NOMO-1 treated with DMSO at 0.1 percent for 48 hours (cell line): ENCODE results near the gene RPL10A.
A peak's percentile ranks its signal among the peaks of the same experiment; 100 is the strongest.

Experiments
- DNase-seq: peaks from one replicate; lab custom pipeline; 2025; ENCODE audit not compliant: unreplicated experiment; lab: John Stamatoyannopoulos, UW

The RPL10A gene

DNA sequence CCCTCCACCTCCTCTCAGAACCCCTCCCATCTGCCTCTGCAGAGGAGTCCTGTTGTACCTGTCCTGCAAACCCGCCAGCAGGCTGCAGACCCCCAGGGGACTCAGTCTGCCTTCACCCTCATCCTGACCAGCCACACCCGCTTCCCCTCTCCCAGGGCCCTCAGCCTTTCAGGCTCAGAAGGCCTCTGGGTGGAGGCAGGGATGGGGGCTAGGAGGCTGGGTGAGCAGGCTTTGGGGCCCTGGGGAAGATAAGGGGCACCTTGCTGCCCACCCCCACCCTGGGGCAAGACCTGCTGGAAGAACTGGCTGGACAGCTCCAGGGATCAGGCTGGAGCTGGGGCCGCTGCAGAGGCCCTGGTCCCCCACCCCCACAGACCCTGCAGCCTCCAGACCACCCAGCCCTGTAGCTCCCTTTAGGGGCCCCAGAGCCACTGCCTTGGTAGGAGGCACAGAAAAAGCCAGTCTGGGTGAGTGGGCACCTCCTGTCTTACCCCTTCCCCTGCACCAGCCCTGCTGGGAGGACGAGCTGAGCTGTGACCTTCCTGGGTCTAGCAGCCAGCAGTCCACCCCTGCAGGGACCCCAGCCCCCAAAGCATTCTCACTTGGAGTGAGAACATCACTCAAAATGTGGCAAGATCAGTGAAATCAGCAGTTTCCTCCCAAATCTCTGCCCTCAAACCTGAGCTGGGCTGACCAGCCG is 23.5 kb downstream of the RPL10A start:
- no peak for DNase-seq

DNA sequence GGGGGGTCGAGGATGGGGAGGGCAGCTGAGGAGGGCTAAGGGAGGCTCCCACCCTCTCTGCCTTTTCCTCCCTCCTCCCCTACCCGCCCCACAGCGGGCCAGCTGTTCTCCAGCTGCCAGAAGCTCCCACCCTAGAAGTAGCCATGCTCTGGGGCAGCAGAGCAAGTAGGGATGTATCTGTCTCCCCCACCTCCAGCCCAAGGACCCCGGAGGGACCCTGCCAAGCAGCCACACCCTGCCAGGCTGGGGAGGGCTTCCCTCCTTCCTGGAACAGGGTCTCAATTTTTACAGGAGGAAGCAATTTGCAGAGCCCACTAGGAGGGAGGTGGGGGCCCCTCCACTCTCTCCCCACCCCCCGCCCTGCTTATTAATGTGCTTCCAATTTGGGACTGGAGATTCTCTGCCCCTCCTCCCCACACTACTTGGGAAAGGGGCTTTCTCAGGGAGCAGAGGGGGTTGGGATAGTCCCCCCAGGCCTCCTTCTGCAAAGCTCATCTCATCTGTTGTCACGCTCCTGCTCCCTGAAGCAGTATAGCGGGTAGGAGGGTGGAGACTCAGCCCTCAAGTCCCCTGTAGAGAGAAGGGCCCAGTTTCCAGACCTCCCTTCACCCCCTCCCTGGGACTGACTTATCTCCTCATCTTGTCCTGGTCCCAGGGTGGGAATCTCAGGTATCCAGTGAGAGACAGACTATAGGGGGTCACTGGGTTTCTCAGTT is 24.2 kb downstream of the RPL10A start:
- no peak for DNase-seq

DNA sequence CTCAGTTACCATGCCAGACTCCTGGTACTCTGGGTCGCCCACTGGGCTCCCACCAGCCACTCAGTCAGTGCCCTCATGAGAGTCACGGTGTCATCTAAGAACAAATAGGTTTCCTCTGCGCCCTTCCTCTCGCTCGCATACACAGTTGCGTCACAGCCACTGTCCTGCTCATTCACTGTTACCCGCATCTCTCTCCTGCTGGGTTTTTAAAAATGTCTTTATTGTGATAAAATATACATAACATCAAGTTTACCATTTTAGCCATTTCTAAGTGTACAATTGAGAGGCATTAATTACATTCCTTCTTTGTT is 24.7 kb downstream of the RPL10A start:
- DNase-seq: peak; percentile 57

DNA sequence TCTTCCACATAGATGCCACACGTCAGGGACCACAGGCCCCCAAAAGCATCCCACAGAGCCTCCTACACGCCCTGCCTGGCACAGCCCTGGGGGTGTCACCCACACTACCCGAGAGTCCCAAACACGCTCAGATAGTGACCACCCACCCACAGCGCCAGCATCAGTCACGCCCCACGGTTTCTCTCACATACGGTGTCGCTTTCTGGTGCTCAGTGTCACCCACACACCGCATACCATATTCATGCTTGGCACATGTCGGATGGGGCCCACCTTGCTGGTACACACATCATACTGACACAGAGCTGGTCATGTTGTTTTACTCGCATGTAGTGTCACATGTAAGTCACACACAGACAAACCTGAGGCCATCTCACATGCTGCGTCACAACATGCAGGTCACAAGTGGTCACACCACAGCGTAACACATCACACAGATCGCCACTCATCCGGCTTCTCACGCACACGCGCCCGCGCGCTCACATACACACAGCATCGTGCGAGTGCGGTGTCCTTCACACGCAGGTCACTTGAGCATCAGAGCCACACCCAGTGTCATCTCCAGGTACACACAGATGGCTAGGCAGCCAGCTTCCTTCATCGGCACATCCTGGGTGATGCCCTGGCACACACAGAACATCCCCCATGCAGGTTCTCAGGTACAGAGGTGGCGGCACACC is 25.2 kb downstream of the RPL10A start:
- DNase-seq: no peak

DNA sequence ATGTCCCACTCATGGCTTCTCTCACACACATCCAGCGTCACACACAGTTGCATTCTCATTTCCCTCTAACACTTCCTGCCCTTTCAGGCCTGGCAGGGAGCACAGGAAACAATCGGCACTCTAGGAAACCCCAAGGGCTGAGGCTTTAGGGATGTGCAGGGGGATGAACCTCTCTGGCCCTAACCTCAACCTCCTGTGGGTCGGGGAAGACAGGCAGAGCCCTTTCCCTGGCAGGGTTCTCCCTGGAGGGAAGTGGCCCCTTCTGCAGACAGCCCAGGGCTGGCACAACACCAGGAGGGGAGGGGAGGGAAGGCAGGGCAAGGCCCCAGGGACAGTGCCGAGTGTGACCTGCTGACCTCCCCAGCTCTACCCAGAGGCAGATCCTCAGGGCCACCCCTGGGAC is 26.0 kb downstream of the RPL10A start:
- DNase-seq: peak; percentile 32

DNA sequence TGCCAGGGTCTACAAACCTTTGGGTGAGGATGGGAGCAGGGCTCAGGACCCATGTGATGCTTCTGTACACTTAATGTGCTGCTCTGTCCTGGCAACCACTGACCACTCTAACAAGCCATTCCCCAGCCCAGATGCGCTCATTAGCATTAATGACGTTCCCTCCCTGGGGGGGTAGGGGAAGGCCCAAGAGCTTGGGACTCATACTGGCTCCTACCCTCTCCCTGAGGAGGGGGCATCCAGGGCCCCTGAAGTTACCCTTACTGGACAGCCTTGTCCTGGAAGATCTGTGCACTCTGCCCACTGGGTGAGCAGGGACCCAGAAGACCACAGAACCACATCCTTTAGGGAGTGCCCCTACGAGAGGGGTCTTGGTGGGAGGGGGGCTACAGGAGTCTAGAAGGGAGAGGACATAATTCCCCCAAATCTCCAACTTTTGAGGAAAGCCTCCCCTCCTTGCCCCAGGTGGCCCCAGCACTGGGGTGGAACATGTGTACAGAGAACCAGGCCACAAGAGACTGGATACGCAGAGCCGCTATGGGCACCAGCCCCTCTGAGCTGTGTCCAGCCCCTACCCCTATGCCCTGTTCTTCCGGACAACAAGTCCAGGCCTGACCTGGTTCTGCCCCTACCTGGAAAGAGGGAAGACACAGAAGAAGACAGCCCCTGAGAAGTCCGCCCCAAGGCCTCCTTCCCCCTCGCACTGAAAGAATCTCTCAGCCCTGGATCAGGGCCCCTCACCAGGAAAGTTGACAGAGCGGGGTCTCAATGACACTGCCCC is 27.2 kb downstream of the RPL10A start:
- DNase-seq: no peak

DNA sequence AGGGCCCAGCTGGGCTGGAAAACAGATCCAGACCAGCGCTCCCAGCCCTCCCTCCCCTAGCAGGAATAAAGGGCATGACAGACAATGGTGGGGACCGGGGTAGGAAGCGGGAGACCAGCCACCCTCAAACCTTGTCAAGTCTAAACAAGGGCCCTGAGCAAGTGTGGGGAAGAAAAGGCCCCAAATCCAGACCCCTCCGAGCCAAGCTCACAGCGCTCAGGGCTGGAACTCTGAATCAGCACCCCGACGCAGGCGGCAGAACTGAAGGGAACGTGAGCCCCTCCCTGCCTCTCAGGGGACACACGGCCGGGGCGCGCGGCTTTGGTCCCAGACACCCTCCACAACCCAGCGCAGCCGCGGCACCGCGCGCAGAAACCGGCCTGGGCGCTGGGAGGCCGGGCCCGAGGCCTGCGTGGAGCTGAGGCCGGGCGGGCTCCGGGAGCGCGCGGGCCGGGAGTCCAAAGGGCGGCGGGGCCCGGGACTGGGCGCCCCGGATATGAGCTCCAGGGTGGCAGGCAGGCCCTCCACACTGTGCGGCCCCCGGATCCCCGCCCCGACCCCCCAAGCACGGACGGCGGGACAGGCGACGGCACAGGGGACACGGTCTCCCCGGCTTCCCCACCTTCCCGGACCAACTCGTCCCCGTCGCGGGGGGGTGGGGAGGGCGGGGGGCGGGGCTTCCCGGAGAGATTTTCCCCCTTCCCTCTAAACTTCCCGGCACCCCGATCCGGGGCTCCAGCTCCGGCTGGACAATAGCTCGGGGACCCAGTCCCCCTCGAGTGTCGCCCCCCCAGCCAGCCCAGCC is 28.0 kb downstream of the RPL10A start:
- DNase-seq: no peak

DNA sequence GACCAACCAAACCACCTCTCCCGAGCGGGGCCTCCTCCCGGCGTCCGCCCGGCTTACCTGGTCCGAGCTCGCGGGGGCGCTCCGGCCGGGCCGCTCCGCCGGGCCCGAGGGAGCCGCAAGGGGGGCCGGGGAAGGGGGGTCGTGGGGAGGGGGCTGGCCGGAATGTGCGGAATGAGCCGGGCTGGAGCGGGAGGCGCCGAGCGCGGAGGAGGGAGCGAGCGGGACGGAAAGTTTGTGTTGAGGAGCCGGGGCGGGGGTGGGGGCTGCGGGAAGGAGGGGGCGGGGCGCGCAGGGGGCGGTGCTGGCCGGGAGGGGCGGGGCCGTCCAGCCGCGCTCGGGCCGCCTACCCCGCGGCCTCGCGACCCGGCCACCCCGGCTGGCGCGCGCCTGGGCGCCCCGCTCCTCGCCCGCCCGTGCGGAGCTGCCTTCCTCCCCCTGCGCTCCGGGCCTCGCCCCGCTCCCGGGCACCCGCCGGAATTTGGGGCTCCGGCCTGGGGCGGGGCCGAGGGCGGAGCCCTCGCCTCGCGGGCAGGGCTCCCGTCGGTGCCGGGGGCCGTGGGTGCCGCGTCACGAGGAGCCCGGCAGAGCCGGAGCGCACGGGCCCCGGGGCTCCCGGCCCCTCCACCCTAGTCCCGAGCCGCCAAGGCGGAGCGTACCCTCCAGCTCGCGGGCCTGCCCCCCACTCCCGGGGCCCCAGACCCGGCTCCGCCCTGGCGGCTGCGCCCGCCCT is 28.8 kb downstream of the RPL10A start, which contains the start of gene TEAD3:
Gene TEAD3, minus strand, starts transcription at position 239 of the 730 bp plus-strand sequence.
- no peak for DNase-seq

DNA sequence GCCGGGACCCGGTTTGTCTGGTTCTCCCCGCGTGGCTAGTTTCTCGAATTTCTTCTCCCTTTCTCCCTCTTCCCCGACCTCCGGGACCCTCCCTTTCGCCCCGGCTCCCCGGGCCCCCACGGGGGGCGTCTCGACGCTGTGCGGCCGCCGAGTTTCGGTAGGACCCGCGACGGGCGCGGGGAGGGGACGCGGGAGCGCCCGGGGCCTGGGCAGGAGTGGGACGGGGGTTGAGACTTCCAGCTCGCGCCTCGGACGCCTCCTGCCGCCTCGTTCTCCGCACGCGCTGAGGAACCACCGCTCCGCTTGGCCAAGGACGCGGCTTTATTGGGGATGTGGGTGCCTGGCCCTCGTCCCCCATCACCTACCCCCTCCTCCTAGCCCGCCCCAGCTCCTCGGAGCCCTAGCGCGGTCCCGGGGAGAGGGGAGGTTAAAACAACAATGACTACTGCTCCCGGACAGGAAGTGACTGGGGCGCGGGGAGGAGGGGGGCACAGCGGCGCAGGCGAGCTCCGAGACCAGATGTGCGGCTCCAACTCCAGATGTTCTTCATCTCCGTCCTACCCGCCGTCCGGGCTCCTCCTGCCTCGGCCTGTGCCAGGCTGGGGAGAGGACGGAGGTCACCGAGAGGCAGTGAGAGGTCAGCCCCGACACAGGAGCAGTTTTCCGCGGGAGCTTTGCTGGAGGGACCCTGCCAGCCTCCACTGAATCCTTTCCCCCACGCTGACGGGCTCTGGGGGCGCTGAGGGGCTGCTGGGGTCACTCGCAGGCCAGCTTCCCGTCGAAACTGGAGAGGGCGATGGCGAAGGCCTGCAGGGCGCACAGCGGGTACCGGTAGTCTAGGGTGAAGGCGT is 29.6 kb downstream of the RPL10A start:
- DNase-seq: peak; percentile 14

DNA sequence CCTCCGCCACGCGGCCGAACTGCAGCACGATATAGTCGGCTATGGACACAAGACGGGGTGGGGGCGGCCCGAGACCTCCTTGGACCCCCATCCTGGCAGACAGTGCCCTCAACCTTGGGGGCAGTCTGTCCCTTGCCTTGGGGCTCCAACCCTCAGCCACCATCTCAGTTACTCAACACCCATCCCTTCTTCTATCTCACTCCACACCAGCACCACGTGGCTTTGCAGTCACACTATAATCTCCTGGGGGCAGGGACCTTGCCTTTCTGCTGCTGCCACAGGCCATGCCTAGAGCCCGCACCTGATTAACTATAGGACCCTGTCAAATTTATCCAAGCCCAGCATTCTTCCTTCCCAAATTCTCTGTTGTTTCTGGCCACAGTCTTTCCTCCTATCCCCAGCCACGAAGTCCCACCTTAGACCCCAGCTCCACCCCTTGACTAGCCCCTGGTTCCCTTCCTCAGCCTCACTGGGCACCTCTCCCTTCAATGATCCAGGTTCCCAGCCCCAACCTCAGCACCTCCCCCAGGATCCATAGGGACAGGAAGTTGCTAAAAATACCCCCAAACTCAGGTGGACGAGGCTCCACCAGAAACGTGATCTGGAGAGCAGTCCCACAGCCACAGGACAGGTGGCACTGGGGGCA is 30.3 kb downstream of the RPL10A start:
- DNase-seq: no peak

DNA sequence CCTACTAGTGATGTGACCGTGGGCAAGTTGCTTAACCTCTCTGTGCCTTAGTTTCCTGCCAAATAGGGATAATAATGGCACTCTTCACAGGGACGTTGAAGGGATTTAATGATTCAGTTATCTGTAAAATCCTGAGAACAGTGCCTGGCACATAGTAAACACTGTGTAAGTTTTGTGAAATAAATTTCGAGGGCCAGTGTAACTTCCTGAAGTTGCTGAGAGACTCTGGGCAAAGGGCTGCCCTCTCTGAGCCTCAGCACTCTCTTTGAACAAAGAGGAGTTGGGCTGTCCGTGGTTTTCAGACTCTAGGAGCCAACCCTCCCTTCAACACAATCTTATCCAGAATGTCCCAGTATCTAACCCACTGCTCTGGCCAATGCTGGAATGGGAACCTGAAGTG is 31.2 kb downstream of the RPL10A start:
- DNase-seq: no peak

DNA sequence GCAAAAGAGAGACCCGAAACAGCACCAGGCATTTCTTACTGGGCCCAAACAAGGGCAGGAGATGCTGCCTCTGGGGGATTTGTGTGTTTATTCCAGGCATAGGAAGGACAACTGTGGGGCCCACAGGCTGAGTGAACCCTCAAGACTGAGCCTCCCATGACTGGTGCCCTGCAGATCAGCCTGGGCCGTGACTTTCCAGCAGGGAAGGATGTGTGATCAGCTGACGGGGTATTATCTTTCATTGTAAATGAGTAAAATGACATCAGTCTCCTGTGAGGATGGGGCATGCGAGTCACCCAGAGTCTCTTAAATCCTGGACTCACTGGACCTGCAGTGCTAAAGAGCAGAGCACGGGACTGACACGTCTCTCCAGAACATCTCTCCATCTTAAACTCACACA is 32.6 kb downstream of the RPL10A start:
- no peak for DNase-seq

DNA sequence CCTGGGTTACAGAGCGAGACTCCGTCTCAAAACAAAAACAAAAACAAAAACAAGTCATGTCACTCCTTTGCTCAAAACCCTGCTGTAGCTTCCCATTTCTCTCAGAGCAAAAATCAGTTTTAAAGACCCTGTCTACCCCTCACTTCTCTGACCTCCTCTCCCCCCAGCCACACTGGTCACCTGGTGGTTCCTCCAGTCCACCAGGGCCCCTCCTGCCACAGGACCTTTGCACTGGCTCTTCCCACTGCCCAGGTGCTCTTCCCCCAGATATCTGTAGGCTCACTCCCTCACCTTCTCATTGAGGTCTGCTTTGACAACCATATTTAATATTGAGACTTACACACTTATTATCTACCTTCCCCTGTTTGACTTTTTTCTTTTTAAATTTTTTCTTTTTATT is 33.6 kb downstream of the RPL10A start:
- no peak for DNase-seq

DNA sequence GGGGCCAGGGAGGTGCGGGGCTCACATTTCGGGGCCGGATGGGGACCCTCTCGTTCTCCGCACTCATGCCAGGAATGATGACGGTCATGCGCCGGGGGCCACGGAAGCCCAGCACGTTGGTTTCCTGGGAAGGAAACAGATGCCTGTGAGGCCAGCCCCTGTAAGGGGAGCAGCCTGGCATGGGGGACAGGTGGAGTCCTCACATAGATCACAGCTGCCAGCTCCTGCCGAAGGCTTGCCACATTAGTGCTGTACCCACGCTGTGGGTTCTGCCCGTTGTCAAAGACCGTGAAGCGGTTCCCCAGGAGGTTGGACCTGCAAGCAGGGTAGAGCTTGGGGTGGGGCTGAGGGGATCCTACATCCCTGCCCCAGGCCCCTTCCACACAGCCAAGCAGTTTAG is 35.3 kb downstream of the RPL10A start:
- DNase-seq: no peak

DNA sequence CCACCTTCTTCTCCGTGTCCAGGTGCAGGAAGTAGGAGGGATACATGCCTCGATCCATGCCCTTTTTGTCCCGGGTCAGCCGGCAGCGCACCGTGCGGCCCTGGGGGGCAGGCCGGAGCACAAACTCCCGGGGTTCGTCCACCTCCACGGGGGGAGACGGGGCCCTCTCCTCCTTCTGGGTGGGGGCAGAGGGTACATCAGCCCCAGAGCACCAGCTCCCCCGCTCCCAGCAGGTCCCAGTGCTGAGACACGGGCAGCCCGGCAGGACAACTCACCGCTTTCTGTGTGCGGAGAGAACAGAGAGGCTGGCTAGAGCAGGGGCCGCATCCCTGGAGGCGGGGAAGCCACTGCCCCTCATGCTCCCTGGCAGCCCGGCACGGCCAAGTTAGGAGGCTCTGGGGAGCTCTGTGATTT is 37.8 kb downstream of the RPL10A start:
- no peak for DNase-seq

DNA sequence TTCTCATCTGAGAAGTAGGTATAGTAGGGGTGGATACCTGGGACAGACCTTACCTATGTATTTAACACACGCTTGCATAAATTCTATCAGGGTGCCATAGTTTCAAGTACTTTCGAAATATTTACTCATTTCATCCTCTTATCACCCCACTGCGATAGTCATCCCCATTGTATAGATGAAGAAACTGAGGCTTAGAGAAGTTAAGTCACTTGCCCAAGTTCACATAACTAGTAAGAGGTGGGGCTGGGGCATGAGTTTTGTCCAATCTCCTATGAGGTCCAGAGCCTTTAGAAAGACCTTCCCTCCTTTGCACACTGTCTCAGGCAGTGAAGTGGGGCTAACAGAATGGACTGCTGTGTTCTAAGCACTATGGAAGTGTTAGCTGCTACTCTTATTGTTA is 38.3 kb downstream of the RPL10A start:
- no peak for DNase-seq

DNA sequence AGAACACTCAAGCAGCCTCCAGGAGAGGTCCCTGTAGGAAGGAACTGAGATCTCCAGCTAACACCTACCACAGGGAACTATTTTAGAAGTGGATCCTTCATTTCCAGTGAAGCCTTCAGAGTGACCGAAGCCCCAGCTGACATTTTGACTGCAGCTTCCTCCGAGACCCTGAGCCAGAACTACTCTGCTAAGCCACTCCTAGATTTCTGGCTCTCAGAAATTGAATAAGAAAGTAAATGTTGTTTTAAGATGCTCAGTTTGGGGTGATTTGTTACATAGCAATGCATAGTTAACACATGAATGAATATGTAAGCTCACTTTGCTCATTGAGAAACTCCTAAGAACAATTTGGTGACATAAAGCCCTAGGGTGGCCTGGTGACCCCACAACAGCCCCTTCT is 39.0 kb downstream of the RPL10A start:
- DNase-seq: no peak

DNA sequence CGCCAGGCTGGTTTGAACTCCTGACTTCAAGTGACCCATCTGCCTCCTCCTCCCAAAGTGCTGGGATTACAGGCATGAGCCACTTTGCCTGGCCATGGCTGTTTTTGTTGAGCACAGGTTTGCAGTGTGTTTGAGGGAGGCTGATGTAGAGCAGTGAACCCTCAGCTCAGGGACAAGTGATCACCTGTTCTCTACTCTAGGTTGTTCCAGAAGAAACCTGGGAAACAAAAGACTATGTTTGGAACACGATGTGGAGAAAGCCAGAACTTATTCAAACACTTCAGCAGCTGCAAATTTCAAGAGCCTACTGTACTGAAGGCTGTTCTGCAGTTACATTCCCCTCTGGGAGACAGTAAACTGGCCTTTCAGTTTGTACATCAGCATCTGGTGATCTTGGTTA is 39.8 kb downstream of the RPL10A start:
- no peak for DNase-seq

DNA sequence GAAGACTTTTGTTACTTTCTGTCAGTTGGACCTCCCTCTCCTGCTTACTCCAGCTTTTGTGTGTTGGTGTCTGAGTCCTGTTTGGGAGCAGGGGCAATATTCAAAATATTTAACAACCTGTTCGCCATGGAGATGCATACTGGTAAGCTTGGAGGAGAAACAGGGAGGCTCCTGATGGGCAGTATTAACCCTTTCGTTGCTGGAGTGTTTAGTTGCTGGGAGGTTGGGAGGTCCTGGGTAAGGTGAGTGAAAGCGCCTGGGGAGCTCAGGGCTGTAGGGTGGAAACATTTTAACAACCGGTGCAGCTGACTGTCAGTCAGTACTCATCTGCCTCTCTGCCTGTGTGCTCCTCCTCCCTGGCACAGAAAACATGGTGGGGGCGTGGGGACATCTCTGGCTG is 40.3 kb downstream of the RPL10A start:
- DNase-seq: no peak
